NCI-H446 treated with DMSO at 0.1 percent for 48 hours (cell line): ENCODE measurements around the gene PLXNB2.

Source experiments
- DNase-seq: peaks from one replicate; lab custom pipeline; 2025; lab: John Stamatoyannopoulos, UW

The PLXNB2 gene

GRCh38 chr22:50227579-50228215 lies 79.7 kb downstream of the PLXNB2 start:
- no peak for DNase-seq

GRCh38 chr22:50226875-50227165 lies 80.6 kb downstream of the PLXNB2 start:
- no peak for DNase-seq

- DNase-seq, result no peak
Measured at GRCh38 chr22:50226063-50226874, 81.2 kb downstream of the PLXNB2 start.

GRCh38 chr22:50225200-50225969 lies 82.1 kb downstream of the PLXNB2 start:
- DNase-seq, result no peak
